GM18519 (cell line): ENCODE data around the gene TMEM141.

Experiments used
- ATAC-seq: cut with Tn5 transposase; IDR thresholded peaks from one replicate; pipeline ENCODE4 v1.9.1; 2021; ENCODE audit warnings: mild to moderate bottlenecking, moderate library complexity; ENCODE audit not compliant: unreplicated experiment, low FRiP score

TMEM141 gene

GRCh38 chr9:136790640-136791515 is at the start of gene TMEM141:
Gene TMEM141 (plus strand): TSS chr9:136791344. CDS start chr9:136791371, 27 bp downstream.
- peak; percentile 69 for ATAC-seq

DNA sequence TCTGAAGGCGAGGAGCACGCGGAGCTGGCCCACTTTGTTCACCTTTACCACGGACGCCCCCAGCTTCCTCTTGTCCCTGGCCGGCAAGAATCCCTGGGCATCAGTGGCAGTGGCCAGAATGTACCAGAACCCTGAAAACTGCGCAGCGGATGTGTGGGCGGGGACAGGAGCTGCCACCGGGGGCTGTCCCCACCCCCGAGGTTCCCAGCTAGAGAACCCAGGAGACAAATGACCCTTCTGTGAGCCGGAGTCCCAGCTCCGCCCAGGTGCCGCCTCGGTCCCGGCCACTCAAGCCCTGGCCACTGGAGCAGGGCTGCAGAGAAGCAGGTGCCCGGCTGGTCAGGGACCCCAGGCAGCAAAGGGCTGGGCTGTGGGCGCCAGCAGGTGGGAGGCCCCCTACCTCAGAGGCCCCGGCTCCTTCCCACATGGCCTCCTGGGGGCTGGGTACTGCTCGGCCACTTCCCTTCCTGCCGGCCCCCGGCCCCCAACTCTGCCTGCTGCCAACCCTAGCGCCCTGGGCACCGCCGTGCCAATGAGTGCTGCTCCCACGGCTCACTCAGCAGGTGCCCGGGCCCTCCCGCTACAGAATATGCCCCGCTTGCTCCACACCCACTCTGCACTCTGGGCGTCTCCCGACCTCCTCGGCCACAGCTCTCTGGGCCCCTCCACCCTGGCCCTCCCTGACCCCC is 49.1 kb upstream of the TMEM141 start:
- ATAC-seq, result no peak

DNA sequence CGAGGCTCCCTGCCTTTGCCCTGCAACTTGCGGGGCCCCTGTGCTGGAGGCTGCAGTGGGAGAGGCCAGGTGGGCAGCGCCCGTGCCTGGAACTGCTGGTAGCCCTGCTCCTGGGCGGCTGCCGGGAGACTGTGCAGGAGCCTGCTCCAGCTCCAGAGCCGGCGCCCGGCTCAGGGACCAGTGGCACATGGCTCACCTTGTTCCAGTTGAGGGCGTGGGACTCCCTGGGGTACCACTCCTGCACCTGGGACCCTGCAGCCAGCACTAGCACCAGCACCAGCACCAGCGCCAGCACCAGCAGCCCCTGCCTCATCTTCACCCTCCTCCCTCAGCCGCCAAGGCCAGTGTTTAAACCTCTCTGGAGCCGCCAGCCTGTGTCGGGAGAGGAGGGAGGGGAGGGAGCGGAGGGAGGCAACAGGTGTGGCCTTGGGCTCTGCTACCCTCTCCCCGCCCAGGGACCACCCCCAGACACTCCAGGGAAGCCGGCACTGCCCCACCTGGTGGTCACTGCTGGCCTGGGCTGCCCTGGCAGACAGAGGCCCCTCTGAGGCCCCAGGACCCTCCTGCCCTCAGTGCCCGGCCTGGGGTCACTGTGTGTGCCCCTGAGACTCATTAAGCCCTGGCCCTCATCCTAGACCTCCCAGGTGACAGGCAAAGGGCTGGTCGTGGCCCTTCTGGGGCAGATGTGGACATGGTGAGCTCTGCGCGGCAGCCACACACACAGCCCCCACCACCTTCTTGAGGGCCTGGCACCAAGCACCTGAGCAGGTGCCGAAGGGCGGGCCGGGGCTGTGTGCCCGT is 48.4 kb upstream of the TMEM141 start, which contains the start of gene LCN10:
LCN10 (minus strand) TSS at position 350 of the 801 bp plus-strand sequence; CDS start at position 313, 37 bp downstream.
- no peak for ATAC-seq

GRCh38 chr9:136743639-136744211 is 47.4 kb upstream of the TMEM141 start:
- ATAC-seq, result no peak

DNA sequence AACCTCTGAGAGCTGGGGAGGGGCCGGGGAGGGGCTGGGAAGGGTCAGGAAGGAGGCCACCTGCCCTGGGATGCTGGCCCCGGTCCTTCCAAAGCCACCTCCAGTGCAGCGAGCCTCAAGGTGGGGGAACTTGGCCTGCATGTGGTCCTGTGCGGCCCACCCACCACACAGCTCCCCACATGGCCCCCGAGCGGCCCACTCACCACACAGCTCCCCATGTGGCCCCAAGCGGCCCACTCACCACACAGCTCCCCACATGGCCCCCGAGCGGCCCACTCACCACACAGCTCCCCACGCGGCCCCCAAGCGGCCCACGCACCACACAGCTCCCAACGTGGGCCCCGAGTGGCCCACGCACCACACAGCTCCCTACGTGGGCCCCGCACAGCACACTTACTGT is 46.4 kb upstream of the TMEM141 start:
- ATAC-seq, result no peak

- no peak for ATAC-seq
These were observed 45.6 kb upstream of the TMEM141 start for GRCh38 chr9:136745389-136746154.

- ATAC-seq, result no peak
These were observed 45.0 kb upstream of the TMEM141 start for GRCh38 chr9:136746155-136746490.

DNA sequence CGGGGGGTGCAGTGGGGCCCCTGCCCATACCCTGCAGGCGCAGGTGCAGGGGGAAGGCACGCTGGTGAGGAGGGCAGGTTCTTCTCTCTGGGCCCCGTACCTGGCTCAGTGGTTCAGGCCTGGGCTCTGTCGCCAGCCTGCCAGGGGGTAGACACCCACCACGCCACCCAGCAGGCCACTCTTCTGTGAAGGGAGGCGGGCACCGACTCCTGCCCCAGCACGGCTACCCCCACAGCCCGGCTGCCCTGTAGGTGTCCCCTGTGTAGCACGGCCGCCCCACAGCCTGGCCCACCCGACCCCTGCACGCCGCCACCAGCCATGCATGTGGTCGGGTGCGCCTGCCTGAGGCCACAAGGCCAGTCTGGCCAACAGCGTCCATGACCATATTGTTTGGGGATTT is 44.5 kb upstream of the TMEM141 start:
- ATAC-seq, result no peak

DNA sequence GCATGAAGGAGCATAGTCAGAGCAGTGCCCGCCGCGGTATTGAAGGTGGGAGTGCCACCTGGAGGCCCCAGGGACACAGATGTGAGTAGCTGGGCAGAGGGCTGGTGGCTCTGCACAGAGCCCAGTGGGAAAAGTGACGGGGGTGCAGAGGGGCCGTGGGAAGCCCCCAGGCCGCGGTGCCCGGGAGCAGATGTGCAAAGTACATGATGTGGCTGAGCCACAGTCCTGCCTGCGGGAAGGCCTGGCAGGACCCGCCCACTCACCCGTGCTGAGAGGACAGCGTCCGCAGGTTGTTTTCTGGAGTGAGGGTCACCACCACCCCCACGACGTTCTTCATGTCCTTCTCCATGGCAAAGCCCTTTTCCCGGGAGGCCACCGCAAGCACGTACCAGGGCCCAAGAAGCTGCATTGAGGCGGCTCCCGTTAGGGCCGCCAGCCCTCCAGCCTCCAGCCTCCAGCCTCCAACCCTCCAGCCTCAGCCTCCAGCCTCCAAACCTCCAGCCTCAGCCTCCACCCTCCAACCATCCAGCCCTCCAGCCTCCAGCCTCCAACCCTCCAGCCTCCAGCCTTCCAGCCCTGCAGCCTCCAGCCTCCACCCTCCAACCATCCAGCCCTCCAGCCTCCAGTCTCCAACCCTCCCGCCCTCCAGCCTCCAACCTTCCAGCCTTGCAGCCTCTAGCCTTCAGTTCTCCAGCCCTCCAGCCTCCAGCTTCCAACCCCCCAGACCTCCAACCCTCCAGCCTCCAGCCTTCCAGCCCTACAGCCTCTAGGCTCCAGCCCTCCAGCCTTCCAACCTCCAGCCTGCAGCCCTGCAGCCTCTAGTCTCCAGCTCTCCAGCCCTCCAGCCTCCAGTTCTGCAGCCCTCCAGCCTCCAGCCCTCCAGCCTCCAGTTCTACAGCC is 43.7 kb upstream of the TMEM141 start:
- no peak for ATAC-seq

DNA sequence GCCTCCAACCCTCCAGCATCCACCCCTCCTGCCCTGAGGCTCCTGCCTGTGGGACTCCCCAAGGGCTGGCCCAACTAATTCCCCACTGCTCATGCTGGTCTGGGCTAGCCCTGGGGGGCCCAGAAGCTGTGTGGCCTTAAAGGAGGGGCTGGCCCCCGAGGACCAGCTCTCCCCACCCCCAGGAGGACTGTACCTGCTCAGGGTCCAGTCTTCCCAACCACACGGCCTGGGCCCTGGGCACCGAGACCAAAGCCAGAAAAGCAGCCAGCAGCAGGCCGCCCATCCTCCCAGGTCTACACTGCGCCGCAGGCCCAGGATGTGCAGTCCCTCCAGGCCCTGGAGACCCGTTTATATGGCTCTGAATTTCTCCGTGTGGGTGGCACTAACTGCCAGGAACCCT is 42.9 kb upstream of the TMEM141 start, which contains the start of gene LCN6:
LCN6 (minus strand) TSS at position 325 of the 400 bp plus-strand sequence; CDS start at position 283, 42 bp downstream.
- ATAC-seq, result no peak

DNA sequence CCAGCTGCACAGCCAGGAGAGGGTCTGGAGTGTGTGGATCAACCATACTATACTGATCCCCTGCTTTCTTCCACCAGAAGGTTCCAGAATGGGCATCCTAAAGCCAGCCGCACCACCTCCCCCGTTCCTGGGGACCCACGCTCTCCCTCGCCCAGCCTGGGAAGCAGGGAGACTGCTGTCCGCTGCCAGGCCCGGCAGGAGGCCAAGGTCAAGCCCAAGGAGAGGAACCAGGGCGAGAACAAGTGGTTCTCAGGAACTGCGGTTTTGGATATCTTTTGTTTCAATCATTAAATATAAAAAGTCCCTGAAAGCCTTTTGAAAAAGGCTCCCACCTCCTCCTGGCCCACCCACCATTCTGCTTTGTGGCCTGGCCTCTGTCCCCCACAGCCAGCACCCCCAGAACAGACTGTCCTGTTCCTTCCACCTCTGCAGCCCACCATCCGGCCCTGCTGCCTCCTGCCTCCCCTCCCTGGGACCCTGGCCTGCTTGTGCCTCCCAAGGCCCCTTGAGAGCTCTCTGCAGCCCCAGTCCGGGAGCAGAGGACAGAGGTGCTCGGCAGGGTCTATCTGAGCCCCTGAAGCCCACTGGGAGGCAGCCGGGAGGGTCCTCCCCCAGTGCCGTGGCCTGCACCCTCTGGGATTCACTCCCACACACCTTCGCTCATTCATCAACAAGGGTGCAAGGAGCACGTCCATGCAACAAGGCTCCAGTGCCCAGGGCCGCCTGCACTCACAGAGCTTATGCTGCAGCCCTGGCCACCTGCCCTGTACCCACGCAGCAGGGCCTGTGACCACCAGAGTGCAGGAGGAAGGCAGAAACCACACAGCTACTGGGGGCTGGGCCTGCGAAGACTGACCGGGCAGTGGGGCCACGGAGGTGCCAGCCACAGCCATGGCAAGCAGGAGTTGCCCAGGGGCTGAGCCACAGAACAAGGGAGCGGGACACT is 42.2 kb upstream of the TMEM141 start:
- ATAC-seq, result no peak

DNA sequence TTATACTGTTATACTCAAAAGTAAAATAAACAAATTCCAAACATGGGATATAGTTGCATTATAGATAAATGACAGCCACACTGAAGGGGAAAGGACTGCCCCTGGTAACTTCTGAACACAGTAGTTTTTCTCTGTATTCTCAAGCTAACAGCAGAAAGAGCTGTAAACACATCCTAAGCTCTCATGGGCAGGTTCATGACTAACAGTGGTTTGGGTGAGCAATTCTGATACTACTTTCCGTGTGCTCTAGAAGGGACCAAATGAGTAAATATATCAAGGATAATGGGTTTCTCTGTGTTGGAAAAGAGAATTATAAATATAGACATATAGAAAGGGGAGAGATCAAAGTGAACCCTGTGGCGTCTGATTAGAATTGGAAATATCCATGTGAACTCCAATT is 40.6 kb upstream of the TMEM141 start:
- no peak for ATAC-seq

DNA sequence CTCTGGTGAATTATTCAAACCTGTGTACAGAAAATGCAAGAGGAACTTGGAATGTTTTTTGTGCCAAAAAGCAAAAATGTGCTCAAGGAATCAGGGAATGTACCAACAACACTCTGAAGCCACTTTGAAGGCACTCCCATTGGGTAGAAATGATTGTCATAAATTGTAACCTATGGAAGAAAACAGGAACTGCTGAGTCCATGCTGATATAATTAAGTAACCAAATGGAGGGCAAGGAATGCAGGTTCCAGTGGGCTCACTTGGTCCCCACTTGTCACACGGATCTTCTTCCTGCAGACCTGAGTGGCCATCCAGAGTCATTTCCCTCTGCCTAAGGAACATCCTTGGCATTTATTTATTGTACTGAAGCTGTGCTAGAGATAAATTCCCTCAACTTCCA is 39.9 kb upstream of the TMEM141 start:
- no peak for ATAC-seq

GRCh38 chr9:136751814-136752213 is 39.3 kb upstream of the TMEM141 start:
- ATAC-seq, result no peak

- ATAC-seq, result no peak
These were observed 37.6 kb upstream of the TMEM141 start for GRCh38 chr9:136753371-136754058.

- no peak for ATAC-seq
These were observed 37.0 kb upstream of the TMEM141 start for GRCh38 chr9:136754059-136754572.
